Panc1 (cell line): ENCODE results near the gene RCSD1. TPM values are rescaled to one million over a fixed set of nuclear protein-coding genes. Genes with fewer than 3 reads are reported as not detected.

Experiments
- ATAC-seq: fragments of 200-7000 bp; cut with Tn5 transposase; 2 replicates; pipeline ENCODE4 v1.9.1; 2020; ENCODE audit warnings: mild to moderate bottlenecking, moderate library complexity
- BruUV-seq: library from RNA; stranded (reverse); fragments of 400-500 nt; replicated peaks from 2 replicates; lab custom pipeline; 2021; lab: Mats Ljungman, UMichigan
- CTCF ChIA-PET: fragments of 300-600 bp; sonication (Branson Sonifier 250); formaldehyde crosslinking; loops from one replicate; lab custom pipeline; 2022; ENCODE audit warnings: antibody characterized with exemption; lab: Charles Lee
- POLR2A ChIA-PET: fragments of 300-600 bp; sonication (Branson Sonifier 250); formaldehyde crosslinking; loops from one replicate; lab custom pipeline; 2022; ENCODE audit warnings: antibody characterized with exemption; lab: Charles Lee
- DNase-seq: peaks from one replicate; pipeline ENCODE4 v3.0.0-alpha.2; 2010; ENCODE audit warnings: low read depth, low spot score
- H3K27ac ChIP-seq: 2 replicates; pipeline ENCODE4 v1.5.1; 2011; ENCODE audit warnings: mild to moderate bottlenecking, low read length, inconsistent platforms
- H3K27me3 ChIP-seq: fragments of 200-500 bp; sonication (Bioruptor generic); 2 replicates; pipeline ENCODE4 v1.6.0; 2014; ENCODE audit warnings: low read length, inconsistent platforms; ENCODE audit not compliant: control insufficient read depth, insufficient read depth
- H3K36me3 ChIP-seq: fragments of 200-500 bp; sonication (Bioruptor generic); 2 replicates; pipeline ENCODE4 v1.5.1; 2014; ENCODE audit warnings: inconsistent platforms, mild to moderate bottlenecking, low read length, moderate library complexity; ENCODE audit not compliant: control insufficient read depth, insufficient read depth
- H3K4me1 ChIP-seq: 2 replicates; pipeline ENCODE4 v1.5.1; 2011; ENCODE audit warnings: inconsistent platforms, mild to moderate bottlenecking, low read length, moderate library complexity; ENCODE audit not compliant: control insufficient read depth, insufficient read depth
- H3K4me3 ChIP-seq, 2 experiments: 2 replicates each; pipeline ENCODE4 v1.5.1; 2011 to 2012; ENCODE audit warnings: low read depth in 2 of 2, low read length in 2 of 2, mild to moderate bottlenecking in 2 of 2, inconsistent platforms in 1 of 2, moderate library complexity in 1 of 2
- H3K9me3 ChIP-seq: fragments of 200-500 bp; sonication (Bioruptor generic); 2 replicates; pipeline ENCODE4 v1.5.1; 2014; ENCODE audit warnings: low read depth, mild to moderate bottlenecking, inconsistent platforms, low read length, moderate library complexity; ENCODE audit not compliant: control insufficient read depth, insufficient read depth
- POLR2AphosphoS5 ChIP-seq: IDR thresholded peaks from 2 replicates; pipeline ENCODE4 v1.6.1; 2012; ENCODE audit warnings: mild to moderate bottlenecking, low read depth, low read length, moderate library complexity
- SIN3A ChIP-seq: IDR thresholded peaks from 2 replicates; pipeline ENCODE4 v1.6.1; 2012; ENCODE audit warnings: low read depth, mild to moderate bottlenecking, low read length, moderate library complexity, borderline replicate concordance; ENCODE audit not compliant: insufficient read depth
- TCF7L2 ChIP-seq: IDR thresholded peaks from 2 replicates; pipeline ENCODE4 v1.6.1; 2011; ENCODE audit warnings: mild to moderate bottlenecking, low read depth, low read length, inconsistent platforms
- in situ Hi-C: cut with HindIII; loops from 2 replicates; pipeline ENCODE4 v1.10.0; 2016; ENCODE audit warnings: low sequenced_read_pairs, low pct_unique_long_range_greater_than_20kb
- intact Hi-C: fragments of 100-400 bp; cut with micrococcal nuclease; formaldehyde crosslinking; loops from one replicate; pipeline ENCODE4 v1.10.0; 2022; ENCODE audit not compliant: unreplicated experiment
- total RNA-seq: library from RNA; stranded (reverse); gene quantifications from one replicate; pipeline ENCODE4 v1.2.1, GENCODE V29; 2021; ENCODE audit not compliant: unreplicated experiment
- TF ChIP-seq, protein P1 (sequence below): fragments of 450-650 bp; IDR thresholded peaks from 2 replicates; pipeline ENCODE4 v1.5.1; 2017; ENCODE audit warnings: mild to moderate bottlenecking
- TF ChIP-seq, protein P2 (sequence below), 2 experiments: IDR thresholded peaks; 2 replicates each; pipeline ENCODE4 v1.6.1; 2011 to 2012; ENCODE audit warnings: low read depth in 2 of 2, control low read depth in 1 of 2, low read length in 1 of 2, mild to moderate bottlenecking in 1 of 2, moderate library complexity in 1 of 2; ENCODE audit not compliant: insufficient read depth in 1 of 2

RCSD1 gene
- total RNA-seq, 1 experiment from 2014 or later, result 1.4 TPM

DNA sequence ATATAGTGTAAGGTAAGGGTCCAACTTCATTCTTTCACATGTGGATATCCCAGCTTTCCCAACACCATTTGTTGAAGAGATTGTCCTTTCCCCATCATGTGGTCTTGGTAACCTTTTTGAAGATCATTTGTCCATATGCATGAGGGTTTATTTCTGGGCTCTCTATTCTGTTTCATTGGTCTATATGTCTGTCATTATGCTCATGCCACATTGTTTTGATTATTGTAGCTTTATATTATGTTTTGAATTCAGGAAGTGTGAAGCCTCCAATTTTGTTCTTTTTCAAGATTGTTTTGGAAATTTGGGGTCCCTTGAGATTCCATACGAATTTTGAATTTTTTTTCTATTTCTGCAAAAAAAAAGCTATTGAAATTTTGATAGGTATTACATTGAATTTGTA lies 15.2 kb upstream of the RCSD1 start:
- Histone ChIP-seq H3K9me3 (no peaks in the 10 kb centered on the region), H3K27ac (no peak overlapping the region), H3K36me3 (no peaks in the 10 kb centered on the region), H3K4me3 (no peak overlapping the region), H3K4me1 (no peaks in the 10 kb centered on the region), H3K27me3 (no peaks in the 10 kb centered on the region)
- ChIA-PET POLR2A (no interaction called here), CTCF (no interaction called here)
- TF ChIP-seq, protein P1, sequence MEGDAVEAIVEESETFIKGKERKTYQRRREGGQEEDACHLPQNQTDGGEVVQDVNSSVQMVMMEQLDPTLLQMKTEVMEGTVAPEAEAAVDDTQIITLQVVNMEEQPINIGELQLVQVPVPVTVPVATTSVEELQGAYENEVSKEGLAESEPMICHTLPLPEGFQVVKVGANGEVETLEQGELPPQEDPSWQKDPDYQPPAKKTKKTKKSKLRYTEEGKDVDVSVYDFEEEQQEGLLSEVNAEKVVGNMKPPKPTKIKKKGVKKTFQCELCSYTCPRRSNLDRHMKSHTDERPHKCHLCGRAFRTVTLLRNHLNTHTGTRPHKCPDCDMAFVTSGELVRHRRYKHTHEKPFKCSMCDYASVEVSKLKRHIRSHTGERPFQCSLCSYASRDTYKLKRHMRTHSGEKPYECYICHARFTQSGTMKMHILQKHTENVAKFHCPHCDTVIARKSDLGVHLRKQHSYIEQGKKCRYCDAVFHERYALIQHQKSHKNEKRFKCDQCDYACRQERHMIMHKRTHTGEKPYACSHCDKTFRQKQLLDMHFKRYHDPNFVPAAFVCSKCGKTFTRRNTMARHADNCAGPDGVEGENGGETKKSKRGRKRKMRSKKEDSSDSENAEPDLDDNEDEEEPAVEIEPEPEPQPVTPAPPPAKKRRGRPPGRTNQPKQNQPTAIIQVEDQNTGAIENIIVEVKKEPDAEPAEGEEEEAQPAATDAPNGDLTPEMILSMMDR, result no peak
- TF ChIP-seq TCF7L2 (no peak), SIN3A (no peak), POLR2AphosphoS5 (no peak)
- TF ChIP-seq, protein P2, sequence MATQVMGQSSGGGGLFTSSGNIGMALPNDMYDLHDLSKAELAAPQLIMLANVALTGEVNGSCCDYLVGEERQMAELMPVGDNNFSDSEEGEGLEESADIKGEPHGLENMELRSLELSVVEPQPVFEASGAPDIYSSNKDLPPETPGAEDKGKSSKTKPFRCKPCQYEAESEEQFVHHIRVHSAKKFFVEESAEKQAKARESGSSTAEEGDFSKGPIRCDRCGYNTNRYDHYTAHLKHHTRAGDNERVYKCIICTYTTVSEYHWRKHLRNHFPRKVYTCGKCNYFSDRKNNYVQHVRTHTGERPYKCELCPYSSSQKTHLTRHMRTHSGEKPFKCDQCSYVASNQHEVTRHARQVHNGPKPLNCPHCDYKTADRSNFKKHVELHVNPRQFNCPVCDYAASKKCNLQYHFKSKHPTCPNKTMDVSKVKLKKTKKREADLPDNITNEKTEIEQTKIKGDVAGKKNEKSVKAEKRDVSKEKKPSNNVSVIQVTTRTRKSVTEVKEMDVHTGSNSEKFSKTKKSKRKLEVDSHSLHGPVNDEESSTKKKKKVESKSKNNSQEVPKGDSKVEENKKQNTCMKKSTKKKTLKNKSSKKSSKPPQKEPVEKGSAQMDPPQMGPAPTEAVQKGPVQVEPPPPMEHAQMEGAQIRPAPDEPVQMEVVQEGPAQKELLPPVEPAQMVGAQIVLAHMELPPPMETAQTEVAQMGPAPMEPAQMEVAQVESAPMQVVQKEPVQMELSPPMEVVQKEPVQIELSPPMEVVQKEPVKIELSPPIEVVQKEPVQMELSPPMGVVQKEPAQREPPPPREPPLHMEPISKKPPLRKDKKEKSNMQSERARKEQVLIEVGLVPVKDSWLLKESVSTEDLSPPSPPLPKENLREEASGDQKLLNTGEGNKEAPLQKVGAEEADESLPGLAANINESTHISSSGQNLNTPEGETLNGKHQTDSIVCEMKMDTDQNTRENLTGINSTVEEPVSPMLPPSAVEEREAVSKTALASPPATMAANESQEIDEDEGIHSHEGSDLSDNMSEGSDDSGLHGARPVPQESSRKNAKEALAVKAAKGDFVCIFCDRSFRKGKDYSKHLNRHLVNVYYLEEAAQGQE (IDR thresholded peaks at IDR 0.05; ENCODE audit: insufficient read depth in 1 of 2, low read depth in 2 of 2, low read length in 1 of 2), result no peak
- in situ Hi-C loops, result no loop called here
- no TSS peak for BruUV-seq
- DNase-seq, result no peak
- no peak for ATAC-seq
- intact Hi-C loops, result no loop called here

DNA sequence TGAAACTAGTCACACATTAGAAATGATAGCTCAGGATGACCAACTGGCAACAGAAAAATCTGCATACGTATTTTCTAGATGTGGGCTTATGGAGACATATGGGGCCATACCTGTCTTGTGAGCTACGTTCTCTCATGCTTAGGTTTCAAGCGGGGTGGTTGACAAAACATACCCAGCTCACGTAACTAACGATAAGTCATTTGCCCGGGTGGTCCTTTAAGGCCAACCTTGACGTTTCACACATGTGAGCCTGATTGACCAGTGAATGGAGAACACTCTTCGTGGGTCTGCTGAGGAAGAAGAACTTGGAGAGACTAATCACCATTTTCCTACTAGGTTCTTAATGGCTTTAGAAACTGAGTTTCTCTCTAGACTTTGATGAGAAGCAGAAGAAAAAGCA lies 13.5 kb upstream of the RCSD1 start:
- no TSS peak for BruUV-seq
- H3K27me3 ChIP-seq, result no peaks in the 10 kb centered on the region
- TF ChIP-seq, protein P1, result no peak
- TF ChIP-seq, protein P2 (IDR thresholded peaks at IDR 0.05; ENCODE audit: insufficient read depth in 1 of 2, low read depth in 2 of 2, low read length in 1 of 2), result no peak
- TF ChIP-seq POLR2AphosphoS5, result no peak
- H3K36me3 ChIP-seq, result no peaks in the 10 kb centered on the region
- DNase-seq, result no peak
- ChIA-PET POLR2A (no interaction called here), CTCF (no interaction called here)
- H3K4me3 ChIP-seq, result no peak overlapping the region
- no peak for ATAC-seq
- intact Hi-C loops (no loop called here), in situ Hi-C loops (no loop called here)
- H3K4me1 ChIP-seq, result no peaks in the 10 kb centered on the region
- no peak overlapping the region for H3K27ac ChIP-seq
- H3K9me3 ChIP-seq, result no peaks in the 10 kb centered on the region
